ENCODE results near the gene CIDEA.

CIDEA gene

DNA sequence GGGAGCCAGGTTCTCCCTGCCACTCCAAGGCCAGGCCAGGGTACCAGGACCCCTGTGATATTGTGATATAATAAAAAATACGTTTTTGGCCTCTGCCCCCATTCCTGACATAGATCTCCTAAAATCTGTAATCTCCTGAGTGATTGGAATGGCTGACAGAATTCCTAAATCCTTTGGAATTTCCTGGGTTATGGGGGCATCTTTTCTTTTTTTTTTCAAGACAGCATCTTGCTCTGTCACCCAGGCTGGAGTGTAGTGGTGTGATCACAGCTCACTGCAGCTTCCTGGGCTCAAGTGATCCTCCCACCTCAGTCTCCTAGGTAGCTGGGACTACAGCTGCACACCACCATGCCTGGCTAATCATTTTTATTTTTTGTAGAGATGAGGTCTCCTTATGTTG lies 27.7 kb downstream of the CIDEA start:
- TF ChIP-seq POLR2A (IDR thresholded peaks at IDR 0.05; ENCODE audit: low read depth, low read length), result no peak
- TF ChIP-seq POLR2AphosphoS5 (IDR thresholded peaks at IDR 0.05; ENCODE audit: low read depth, low read length), result no peak
- no peak for TF ChIP-seq TAF1 (IDR thresholded peaks at IDR 0.05; ENCODE audit: borderline replicate concordance, low read depth, low read length)
- no peak for DNase-seq (ENCODE audit: insufficient read length)
- FAIRE-seq, result no peak

DNA sequence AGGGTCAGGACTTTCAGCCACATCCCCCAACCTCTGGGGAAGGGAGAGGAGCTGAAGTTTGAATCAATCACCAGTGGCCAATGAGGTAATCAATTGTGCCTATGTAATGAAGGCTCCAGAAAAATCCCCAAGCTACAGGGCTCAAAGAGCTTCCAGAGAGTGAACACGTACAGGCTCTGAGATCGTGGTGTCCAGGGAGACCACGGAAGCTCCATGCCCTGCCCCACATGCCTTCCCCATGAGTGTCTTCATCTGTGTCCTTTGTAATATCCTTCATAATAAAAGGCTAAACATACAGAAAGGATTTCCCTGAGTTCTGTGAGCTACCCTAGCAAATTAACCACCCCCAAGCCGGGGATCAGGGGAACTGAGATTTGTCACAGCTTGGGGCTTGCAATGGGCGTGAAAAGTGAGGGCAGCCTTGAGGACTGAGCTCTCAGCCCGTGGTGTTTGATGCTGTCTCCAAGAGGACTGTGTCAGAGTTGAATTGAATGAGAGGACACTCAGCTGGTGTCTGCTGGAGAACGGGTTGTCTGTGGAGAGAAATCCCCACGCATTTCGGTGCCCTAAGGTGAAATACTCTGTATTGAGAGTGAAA lies 28.4 kb downstream of the CIDEA start:
- FAIRE-seq, result no peak
- TF ChIP-seq POLR2AphosphoS5 (IDR thresholded peaks at IDR 0.05; ENCODE audit: low read depth, low read length) (no peak), TAF1 (IDR thresholded peaks at IDR 0.05; ENCODE audit: borderline replicate concordance, low read depth, low read length) (no peak), POLR2A (IDR thresholded peaks at IDR 0.05; ENCODE audit: low read depth, low read length) (no peak)
- no peak for DNase-seq (ENCODE audit: insufficient read length)

- DNase-seq (ENCODE audit: insufficient read length) (no peak), FAIRE-seq (no peak)
- no peak for TF ChIP-seq POLR2AphosphoS5 (IDR thresholded peaks at IDR 0.05; ENCODE audit: low read depth, low read length)
- no peak for TF ChIP-seq POLR2A (IDR thresholded peaks at IDR 0.05; ENCODE audit: low read depth, low read length)
- TF ChIP-seq TAF1 (IDR thresholded peaks at IDR 0.05; ENCODE audit: borderline replicate concordance, low read depth, low read length), result no peak
Measured at GRCh38 chr18:12283256-12283655, 29.1 kb downstream of the CIDEA start.

DNA sequence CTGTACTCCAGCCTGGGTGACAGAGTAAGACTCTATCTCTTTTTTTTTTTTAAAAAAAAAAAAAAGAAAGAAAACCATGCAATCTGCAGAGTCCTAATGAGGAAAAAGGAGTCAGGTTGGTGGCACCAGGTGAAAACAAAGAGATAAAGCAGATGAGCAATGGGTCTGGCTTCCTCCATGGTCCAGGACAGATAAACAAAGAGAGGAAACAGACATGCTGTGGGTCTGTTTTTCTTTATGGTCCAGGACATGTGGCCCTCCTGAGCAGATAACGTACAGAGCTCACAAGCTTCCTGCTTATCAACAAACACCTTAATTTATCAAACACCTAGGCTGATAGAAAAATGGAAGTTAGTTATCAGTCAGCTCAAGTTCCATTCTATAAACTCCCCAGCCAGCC lies 29.5 kb downstream of the CIDEA start:
- TF ChIP-seq TAF1 (IDR thresholded peaks at IDR 0.05; ENCODE audit: borderline replicate concordance, low read depth, low read length), result no peak
- no peak for TF ChIP-seq POLR2A (IDR thresholded peaks at IDR 0.05; ENCODE audit: low read depth, low read length)
- TF ChIP-seq POLR2AphosphoS5 (IDR thresholded peaks at IDR 0.05; ENCODE audit: low read depth, low read length), result no peak
- DNase-seq (ENCODE audit: insufficient read length), result no peak
- FAIRE-seq, result no peak

- FAIRE-seq, result no peak
- DNase-seq (ENCODE audit: insufficient read length), result no peak
- TF ChIP-seq POLR2A (IDR thresholded peaks at IDR 0.05; ENCODE audit: low read depth, low read length) (no peak), TAF1 (IDR thresholded peaks at IDR 0.05; ENCODE audit: borderline replicate concordance, low read depth, low read length) (no peak), POLR2AphosphoS5 (IDR thresholded peaks at IDR 0.05; ENCODE audit: low read depth, low read length) (no peak)
Measured at GRCh38 chr18:12287131-12287681, 33.0 kb downstream of the CIDEA start.

DNA sequence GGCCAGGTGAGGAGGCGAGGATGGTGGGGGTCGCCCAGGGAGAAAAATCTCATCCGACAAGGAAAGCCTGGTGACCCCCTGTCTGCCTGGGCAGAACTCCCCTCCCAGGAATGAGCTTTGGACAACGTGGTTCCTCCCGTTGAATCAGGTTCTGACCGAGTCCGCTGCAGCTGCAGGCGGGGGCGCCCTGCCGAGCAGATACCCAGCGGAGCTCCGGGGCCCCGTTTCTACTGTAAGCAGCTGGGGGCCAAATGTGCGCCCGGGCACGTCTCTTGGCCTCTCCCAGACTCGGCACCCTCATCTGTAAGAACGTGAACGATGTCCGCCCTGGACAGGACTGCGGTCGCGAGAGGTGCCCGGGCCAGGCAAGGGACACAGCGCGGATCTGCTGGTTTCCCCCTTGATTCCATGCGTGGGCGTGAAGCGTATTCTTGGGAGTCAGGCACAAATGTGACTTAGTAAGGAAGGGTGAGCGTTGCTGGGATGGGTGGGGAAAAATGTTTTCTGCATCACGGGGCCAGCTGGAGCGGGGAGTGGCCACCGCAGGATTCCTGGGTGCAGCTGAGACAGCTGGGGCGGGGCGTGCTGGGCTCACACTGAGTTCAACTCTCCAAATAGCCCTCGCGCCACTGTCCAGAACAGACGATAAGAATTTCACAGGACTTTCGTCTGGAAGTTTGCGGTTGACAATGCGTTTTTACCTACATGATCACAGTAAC lies 33.7 kb downstream of the CIDEA start:
- TF ChIP-seq TAF1 (IDR thresholded peaks at IDR 0.05; ENCODE audit: borderline replicate concordance, low read depth, low read length) (no peak), POLR2A (IDR thresholded peaks at IDR 0.05; ENCODE audit: low read depth, low read length) (no peak), POLR2AphosphoS5 (IDR thresholded peaks at IDR 0.05; ENCODE audit: low read depth, low read length) (no peak)
- FAIRE-seq (no peak), DNase-seq (ENCODE audit: insufficient read length) (no peak)

DNA sequence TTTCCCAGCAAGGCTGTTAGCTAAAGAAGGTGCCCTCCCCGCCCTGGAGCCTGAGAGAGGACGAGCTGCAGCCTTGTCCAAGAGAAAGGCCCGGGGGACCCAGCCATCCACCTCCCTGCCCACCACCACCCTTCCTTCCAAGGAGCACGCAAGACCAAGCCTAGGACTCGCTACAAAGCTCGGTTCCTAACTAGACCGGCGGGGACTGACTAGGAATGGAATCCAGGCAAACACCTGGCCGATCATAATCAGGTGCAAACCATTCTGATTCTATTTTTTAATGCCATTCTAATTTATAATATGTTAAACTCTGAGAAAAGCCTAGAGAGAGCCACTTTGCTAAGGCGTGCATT lies 34.2 kb downstream of the CIDEA start:
- no peak for FAIRE-seq
- no peak for DNase-seq (ENCODE audit: insufficient read length)
- TF ChIP-seq TAF1 (IDR thresholded peaks at IDR 0.05; ENCODE audit: borderline replicate concordance, low read depth, low read length) (no peak), POLR2AphosphoS5 (IDR thresholded peaks at IDR 0.05; ENCODE audit: low read depth, low read length) (no peak), POLR2A (IDR thresholded peaks at IDR 0.05; ENCODE audit: low read depth, low read length) (no peak)

DNA sequence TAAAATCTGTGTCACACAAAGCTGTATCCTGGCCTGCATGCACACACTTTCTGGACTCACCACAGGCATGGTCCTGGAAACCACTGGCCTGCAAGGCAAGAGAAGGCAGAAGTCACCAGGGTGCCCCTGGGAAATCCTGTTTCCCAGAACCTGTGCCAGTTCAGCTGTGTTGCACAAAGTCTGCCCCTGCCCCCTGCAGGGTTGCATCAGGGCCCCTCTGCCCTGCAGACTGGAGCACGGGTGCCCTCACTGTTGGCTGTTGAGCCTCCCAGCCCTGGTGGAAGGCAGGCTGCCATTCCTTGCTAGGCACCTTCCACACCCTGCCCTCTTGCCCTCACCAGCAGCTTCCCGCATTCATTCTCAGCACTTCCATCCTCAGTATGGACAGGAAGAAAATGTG lies 35.9 kb downstream of the CIDEA start:
- TF ChIP-seq POLR2AphosphoS5 (IDR thresholded peaks at IDR 0.05; ENCODE audit: low read depth, low read length), result no peak
- TF ChIP-seq TAF1 (IDR thresholded peaks at IDR 0.05; ENCODE audit: borderline replicate concordance, low read depth, low read length), result no peak
- no peak for TF ChIP-seq POLR2A (IDR thresholded peaks at IDR 0.05; ENCODE audit: low read depth, low read length)
- DNase-seq (ENCODE audit: insufficient read length), result no peak
- no peak for FAIRE-seq

- no peak for TF ChIP-seq POLR2A (IDR thresholded peaks at IDR 0.05; ENCODE audit: low read depth, low read length)
- no peak for TF ChIP-seq TAF1 (IDR thresholded peaks at IDR 0.05; ENCODE audit: borderline replicate concordance, low read depth, low read length)
- no peak for TF ChIP-seq POLR2AphosphoS5 (IDR thresholded peaks at IDR 0.05; ENCODE audit: low read depth, low read length)
- FAIRE-seq (no peak), DNase-seq (ENCODE audit: insufficient read length) (no peak)
Measured at GRCh38 chr18:12291161-12291560, 37.0 kb downstream of the CIDEA start.

DNA sequence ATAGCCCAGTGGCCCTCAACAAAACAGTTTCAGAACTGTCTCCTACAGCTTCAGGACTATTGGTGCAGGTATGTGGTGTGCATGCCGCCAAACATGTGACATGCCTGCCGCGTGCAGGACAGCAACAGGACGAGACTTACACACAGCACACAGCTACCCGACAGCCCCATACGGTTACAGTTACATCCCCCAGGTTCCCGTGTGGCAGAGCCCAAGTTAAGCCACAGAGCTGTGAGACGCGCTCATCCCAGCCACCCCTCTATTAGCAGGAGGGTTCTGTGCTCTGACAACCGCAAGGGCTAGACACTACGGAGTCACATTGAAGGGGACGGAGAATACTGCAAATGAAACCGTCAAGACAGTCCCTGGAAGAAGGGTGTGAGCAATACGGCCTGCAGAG lies 37.5 kb downstream of the CIDEA start:
- no peak for FAIRE-seq
- TF ChIP-seq POLR2AphosphoS5 (IDR thresholded peaks at IDR 0.05; ENCODE audit: low read depth, low read length) (no peak), POLR2A (IDR thresholded peaks at IDR 0.05; ENCODE audit: low read depth, low read length) (no peak), TAF1 (IDR thresholded peaks at IDR 0.05; ENCODE audit: borderline replicate concordance, low read depth, low read length) (no peak)
- DNase-seq (ENCODE audit: insufficient read length), result no peak

DNA sequence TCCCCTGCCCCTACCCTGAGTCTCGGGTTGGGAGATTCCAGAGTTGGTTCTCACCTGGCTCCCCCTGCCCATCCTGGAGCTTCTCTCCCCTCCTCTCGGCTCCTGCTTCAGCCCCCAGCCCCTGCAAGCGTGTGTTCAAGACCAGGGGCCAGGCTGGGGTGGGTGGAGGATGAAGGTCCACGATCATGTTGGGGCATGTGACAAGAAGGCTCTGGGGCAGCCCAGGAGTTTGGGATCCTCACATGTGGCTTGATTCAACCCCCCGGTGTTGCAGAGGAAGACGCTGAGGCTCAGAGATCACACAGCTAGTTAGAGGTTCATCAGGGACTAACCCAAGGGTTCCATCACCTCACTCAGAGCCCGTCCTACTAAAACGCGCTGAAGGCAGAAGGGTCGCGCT lies 39.7 kb downstream of the CIDEA start:
- TF ChIP-seq POLR2AphosphoS5 (IDR thresholded peaks at IDR 0.05; ENCODE audit: low read depth, low read length) (no peak), POLR2A (IDR thresholded peaks at IDR 0.05; ENCODE audit: low read depth, low read length) (no peak), TAF1 (IDR thresholded peaks at IDR 0.05; ENCODE audit: borderline replicate concordance, low read depth, low read length) (no peak)
- DNase-seq (ENCODE audit: insufficient read length) (no peak), FAIRE-seq (no peak)

All from GM12892 (cell line).